H9 (cell line): ENCODE results near the gene INSYN2B. TPM values are rescaled to one million over a fixed set of nuclear protein-coding genes. Genes with fewer than 3 reads are reported as not detected.

ENCODE experiments used
- DNase-seq: peaks from one replicate; pipeline ENCODE4 v3.0.0-alpha.2; 2017
- H2AFZ ChIP-seq: one replicate; pipeline ENCODE4 v1.6.1; 2013; ENCODE audit warnings: mild to moderate bottlenecking, low read length, control low read depth, moderate library complexity
- H2AK5ac ChIP-seq: 2 replicates; pipeline ENCODE4 v1.6.1; 2013; ENCODE audit warnings: low read length, control low read depth, mixed read lengths; ENCODE audit not compliant: insufficient read length
- H2BK120ac ChIP-seq: one replicate; pipeline ENCODE4 v1.6.1; 2013; ENCODE audit warnings: low read depth, mild to moderate bottlenecking, low read length, control low read depth, inconsistent platforms; ENCODE audit not compliant: poor library complexity, severe bottlenecking
- H2BK12ac ChIP-seq: 2 replicates; pipeline ENCODE4 v1.6.1; 2013; ENCODE audit warnings: low read length, control low read depth, mixed read lengths, low read depth; ENCODE audit not compliant: insufficient read length
- H2BK15ac ChIP-seq: 2 replicates; pipeline ENCODE4 v1.6.1; 2013; ENCODE audit warnings: low read depth, low read length, control low read depth
- H2BK20ac ChIP-seq: one replicate; pipeline ENCODE4 v1.6.1; 2013; ENCODE audit warnings: low read depth, mild to moderate bottlenecking, low read length, control low read depth, inconsistent platforms; ENCODE audit not compliant: poor library complexity, severe bottlenecking
- H2BK5ac ChIP-seq: 2 replicates; pipeline ENCODE4 v1.6.1; 2013; ENCODE audit warnings: low read length, control low read depth, mixed read lengths; ENCODE audit not compliant: insufficient read length
- H3K14ac ChIP-seq: 2 replicates; pipeline ENCODE4 v1.6.1; 2013; ENCODE audit warnings: low read length, control low read depth; ENCODE audit not compliant: insufficient read depth
- H3K18ac ChIP-seq: 2 replicates; pipeline ENCODE4 v1.6.1; 2013; ENCODE audit warnings: low read depth, mild to moderate bottlenecking, mixed read lengths, low read length, control low read depth; ENCODE audit not compliant: insufficient read length
- H3K23ac ChIP-seq: 2 replicates; pipeline ENCODE4 v1.6.1; 2013; ENCODE audit warnings: low read length, control low read depth, mixed read lengths, low read depth; ENCODE audit not compliant: insufficient read length
- H3K23me2 ChIP-seq: 2 replicates; pipeline ENCODE4 v1.6.1; 2013; ENCODE audit warnings: low read depth, mild to moderate bottlenecking, mixed read lengths, low read length, control low read depth; ENCODE audit not compliant: insufficient read length, poor library complexity, severe bottlenecking
- H3K27ac ChIP-seq: 2 replicates; pipeline ENCODE4 v1.5.1; 2013; ENCODE audit warnings: low read length, control low read depth, mixed read lengths, low read depth; ENCODE audit not compliant: insufficient read length
- H3K27me3 ChIP-seq: 2 replicates; pipeline ENCODE4 v1.6.1; 2013; ENCODE audit warnings: low read length, control low read depth, inconsistent platforms; ENCODE audit not compliant: insufficient read depth
- H3K4ac ChIP-seq: 2 replicates; pipeline ENCODE4 v1.6.1; 2013; ENCODE audit warnings: low read depth, mild to moderate bottlenecking, control low read depth, inconsistent platforms, low read length, moderate library complexity
- H3K4me1 ChIP-seq: 2 replicates; pipeline ENCODE4 v1.6.1; 2013; ENCODE audit warnings: low read length, control low read depth, inconsistent platforms; ENCODE audit not compliant: insufficient read depth
- H3K4me2 ChIP-seq: 2 replicates; pipeline ENCODE4 v1.6.1; 2013; ENCODE audit warnings: low read length, control low read depth, mixed read lengths; ENCODE audit not compliant: insufficient read length, insufficient read depth
- H3K56ac ChIP-seq: 2 replicates; pipeline ENCODE4 v1.6.1; 2013; ENCODE audit warnings: low read depth, mild to moderate bottlenecking, mixed read lengths, low read length, control low read depth; ENCODE audit not compliant: insufficient read length
- H3K79me1 ChIP-seq: 2 replicates; pipeline ENCODE4 v1.6.1; 2013; ENCODE audit warnings: low read depth, mild to moderate bottlenecking, moderate library complexity, low read length, control low read depth, inconsistent platforms; ENCODE audit not compliant: insufficient read depth, poor library complexity, severe bottlenecking
- H3K79me2 ChIP-seq: 2 replicates; pipeline ENCODE4 v1.6.1; 2013; ENCODE audit warnings: low read length, control low read depth, inconsistent platforms; ENCODE audit not compliant: insufficient read depth
- H3K9ac ChIP-seq: 2 replicates; pipeline ENCODE4 v1.6.1; 2013; ENCODE audit warnings: low read length, control low read depth, mixed read lengths; ENCODE audit not compliant: insufficient read length; ENCODE audit errors: extremely low read depth
- H3K9me3 ChIP-seq: one replicate; pipeline ENCODE4 v1.6.1; 2013; ENCODE audit warnings: low read depth, low read length, inconsistent platforms; ENCODE audit not compliant: control insufficient read depth
- H3T11ph ChIP-seq: one replicate; pipeline ENCODE4 v1.6.1; 2013; ENCODE audit warnings: mild to moderate bottlenecking, low read length, control low read depth, inconsistent platforms
- H4K20me1 ChIP-seq: one replicate; pipeline ENCODE4 v1.6.1; 2013; ENCODE audit not compliant: control insufficient read depth, insufficient read length, insufficient read depth
- H4K5ac ChIP-seq: 2 replicates; pipeline ENCODE4 v1.6.1; 2013; ENCODE audit warnings: low read depth, mild to moderate bottlenecking, mixed read lengths, low read length, control low read depth; ENCODE audit not compliant: insufficient read length
- H4K8ac ChIP-seq: replicated peaks from 2 replicates; pipeline ENCODE4 v1.6.1; 2013; ENCODE audit warnings: low read length, control low read depth, mixed read lengths, low read depth; ENCODE audit not compliant: insufficient read length
- H4K91ac ChIP-seq: 2 replicates; pipeline ENCODE4 v1.6.1; 2013; ENCODE audit warnings: low read depth, mild to moderate bottlenecking, moderate library complexity, mixed read lengths, low read length, control low read depth; ENCODE audit not compliant: insufficient read length
- H3K27ac Mint-ChIP-seq, 3 experiments: 2 replicates in 2 of 3; 3 replicates in 1 of 3; pipeline ENCODE4 v1.8.0; 2020 to 2021; ENCODE audit warnings: mixed read lengths in 3 of 3, mild to moderate bottlenecking in 1 of 3, moderate library complexity in 1 of 3
- H3K27me3 Mint-ChIP-seq: 2 replicates; pipeline ENCODE4 v1.8.0; 2021; ENCODE audit warnings: low read depth, mild to moderate bottlenecking, moderate library complexity, mixed read lengths
- H3K36me3 Mint-ChIP-seq, 3 experiments: 2 replicates in 2 of 3; 3 replicates in 1 of 3; pipeline ENCODE4 v1.8.0; 2020 to 2021; ENCODE audit warnings: low read depth in 3 of 3, mixed read lengths in 3 of 3; ENCODE audit not compliant: insufficient read depth in 1 of 3
- H3K4me1 Mint-ChIP-seq, 2 experiments: 2 replicates each; pipeline ENCODE4 v1.8.0; 2020; ENCODE audit warnings: mixed read lengths in 2 of 2
- H3K4me3 Mint-ChIP-seq, 2 experiments: 2 replicates in 1 of 2; 3 replicates in 1 of 2; pipeline ENCODE4 v1.8.0; 2020 to 2021; ENCODE audit warnings: mild to moderate bottlenecking in 2 of 2, mixed read lengths in 2 of 2, moderate library complexity in 1 of 2
- H3K9me3 Mint-ChIP-seq, 2 experiments: 2 replicates in 1 of 2; 3 replicates in 1 of 2; pipeline ENCODE4 v1.8.0; 2020; ENCODE audit warnings: mild to moderate bottlenecking in 2 of 2, mixed read lengths in 2 of 2, moderate library complexity in 1 of 2
- WGBS: extraction: QIAGEN DNeasy Blood & Tissue Kit; methylation state at CpG from one replicate; pipeline ENCODE4 v1.1.7; 2013; ENCODE audit warnings: missing lambda C conversion rate, low lambda C conversion rate, mixed read lengths; ENCODE audit not compliant: insufficient read length; ENCODE audit errors: extremely low coverage; 5-methylcytosine and 5-hydroxymethylcytosine counted together
- total RNA-seq: library from RNA; stranded (reverse); gene quantifications from 2 replicates; pipeline ENCODE4 v1.2.1, GENCODE V29; 2021
- TF ChIP-seq, protein P1 (sequence below): fragments of 200-600 bp; sonication (generic); conservative IDR thresholded peaks from 3 replicates; pipeline ENCODE4 v1.8.0; 2021; ENCODE audit warnings: antibody characterized with exemption, mild to moderate bottlenecking

Gene INSYN2B
- total RNA-seq, 1 experiment from 2014 or later: not detected

GRCh38 chr5:169905017-169905416, 75.3 kb downstream of the INSYN2B start:
- H3K27ac Mint-ChIP-seq: no peak overlapping the region
- Histone ChIP-seq H2AK5ac (no peak overlapping the region), H3K18ac (no peak overlapping the region), H3K56ac (no peak overlapping the region), H2BK20ac (no peak overlapping the region), H3K23ac (no peak overlapping the region), H3K4me1 (no peaks in the 10 kb centered on the region), H3K23me2 (no peaks in the 10 kb centered on the region), H4K20me1 (no peaks in the 10 kb centered on the region), H3K27me3 (no peaks in the 10 kb centered on the region), H4K5ac (no peak overlapping the region), H3K4ac (no peak overlapping the region), H3K27ac (no peak overlapping the region), H3K14ac (no peak overlapping the region), H2BK5ac (no peak overlapping the region), H3K9me3 (no peaks in the 10 kb centered on the region), H3K4me2 (no peak overlapping the region), H2BK120ac (no peak overlapping the region), H2BK12ac (no peak overlapping the region), H3K79me1 (no peaks in the 10 kb centered on the region), H3K79me2 (no peaks in the 10 kb centered on the region), H4K91ac (no peak overlapping the region), H2BK15ac (no peak overlapping the region), H3T11ph (no peak overlapping the region), H3K9ac (no peak overlapping the region), H4K8ac (no peak overlapping the region), H2AFZ (no peak overlapping the region)
- H3K36me3 Mint-ChIP-seq: no peaks in the 10 kb centered on the region
- TF ChIP-seq, protein P1, sequence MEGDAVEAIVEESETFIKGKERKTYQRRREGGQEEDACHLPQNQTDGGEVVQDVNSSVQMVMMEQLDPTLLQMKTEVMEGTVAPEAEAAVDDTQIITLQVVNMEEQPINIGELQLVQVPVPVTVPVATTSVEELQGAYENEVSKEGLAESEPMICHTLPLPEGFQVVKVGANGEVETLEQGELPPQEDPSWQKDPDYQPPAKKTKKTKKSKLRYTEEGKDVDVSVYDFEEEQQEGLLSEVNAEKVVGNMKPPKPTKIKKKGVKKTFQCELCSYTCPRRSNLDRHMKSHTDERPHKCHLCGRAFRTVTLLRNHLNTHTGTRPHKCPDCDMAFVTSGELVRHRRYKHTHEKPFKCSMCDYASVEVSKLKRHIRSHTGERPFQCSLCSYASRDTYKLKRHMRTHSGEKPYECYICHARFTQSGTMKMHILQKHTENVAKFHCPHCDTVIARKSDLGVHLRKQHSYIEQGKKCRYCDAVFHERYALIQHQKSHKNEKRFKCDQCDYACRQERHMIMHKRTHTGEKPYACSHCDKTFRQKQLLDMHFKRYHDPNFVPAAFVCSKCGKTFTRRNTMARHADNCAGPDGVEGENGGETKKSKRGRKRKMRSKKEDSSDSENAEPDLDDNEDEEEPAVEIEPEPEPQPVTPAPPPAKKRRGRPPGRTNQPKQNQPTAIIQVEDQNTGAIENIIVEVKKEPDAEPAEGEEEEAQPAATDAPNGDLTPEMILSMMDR: no peak
- peaks cover 12 to 13% of the 10 kb centered on the region in 2 experiments for H3K4me1 Mint-ChIP-seq
- no peaks in the 10 kb centered on the region; a peak in 1 of 5 replicates for H3K9me3 Mint-ChIP-seq
- no peak for DNase-seq
- no peaks in the 10 kb centered on the region for H3K27me3 Mint-ChIP-seq
- no peak overlapping the region for H3K4me3 Mint-ChIP-seq
- no CpG with 5 or more reads among the region's 1 CpG for WGBS
